GM18520 (cell line): ENCODE data around the gene EVI5.
A peak's percentile ranks its signal among the peaks of the same experiment; 100 is the strongest.

Experiments
- ATAC-seq: cut with Tn5 transposase; IDR thresholded peaks from one replicate; pipeline ENCODE4 v1.9.1; 2021; ENCODE audit not compliant: unreplicated experiment

Gene EVI5

GRCh38 chr1:92784639-92785500, at the start of gene EVI5:
EVI5 (minus strand) TSS chr1:92785108; CDS start chr1:92736546, 48,562 bp downstream.
- peak; percentile 89 for ATAC-seq

GRCh38 chr1:92834617-92835016, 49.7 kb upstream of the EVI5 start:
- no peak for ATAC-seq

GRCh38 chr1:92833840-92834239, 48.9 kb upstream of the EVI5 start:
- no peak for ATAC-seq

GRCh38 chr1:92832537-92833114, 47.7 kb upstream of the EVI5 start:
- no peak for ATAC-seq

GRCh38 chr1:92831762-92832536, 47.0 kb upstream of the EVI5 start, which contains the start of gene RPL5:
RPL5 (plus strand) TSS chr1:92832040; CDS start chr1:92832115, 75 bp downstream.
- peak; percentile 91 for ATAC-seq

GRCh38 chr1:92831368-92831761, 46.5 kb upstream of the EVI5 start:
- no peak for ATAC-seq

- no peak for ATAC-seq
These were observed 41.9 kb upstream of the EVI5 start for GRCh38 chr1:92826792-92827191.

- ATAC-seq: no peak
These were observed 38.0 kb upstream of the EVI5 start for GRCh38 chr1:92822879-92823278.

- ATAC-seq: no peak
These were observed 35.6 kb upstream of the EVI5 start for GRCh38 chr1:92820551-92820950.

- no peak for ATAC-seq
These were observed 35.1 kb upstream of the EVI5 start for GRCh38 chr1:92820024-92820423.

- no peak for ATAC-seq
These were observed 33.3 kb upstream of the EVI5 start for GRCh38 chr1:92817986-92818764.

- no peak for ATAC-seq
These were observed 32.3 kb upstream of the EVI5 start for GRCh38 chr1:92817137-92817697.

- ATAC-seq: no peak
These were observed 31.8 kb upstream of the EVI5 start for GRCh38 chr1:92816732-92817131.

GRCh38 chr1:92808381-92808780, 23.5 kb upstream of the EVI5 start:
- ATAC-seq: no peak

GRCh38 chr1:92805216-92805615, 20.3 kb upstream of the EVI5 start:
- no peak for ATAC-seq

GRCh38 chr1:92804721-92805201, 19.9 kb upstream of the EVI5 start:
- no peak for ATAC-seq

GRCh38 chr1:92803140-92803887, 18.4 kb upstream of the EVI5 start:
- ATAC-seq: no peak

- no peak for ATAC-seq
These were observed 13.1 kb upstream of the EVI5 start for GRCh38 chr1:92797961-92798360.

- ATAC-seq: no peak
These were observed 12.4 kb upstream of the EVI5 start for GRCh38 chr1:92797297-92797696.

GRCh38 chr1:92795166-92795565, 10.3 kb upstream of the EVI5 start:
- ATAC-seq: no peak
